Measurements from ENCODE around the gene TBCD.
A peak's percentile ranks its signal among the peaks of the same experiment; 100 is the strongest.
"Not testable (repeated sequence)": the region's sequence is repeated elsewhere in the genome, so short reads cannot be mapped to it uniquely, and the experiment has no call there.

TBCD gene

GRCh38 chr17:82963104-82963950 is 211.5 kb downstream of the TBCD start:
- TF ChIP-seq CTCF (IDR thresholded peaks at IDR 0.05; ENCODE audit: insufficient read depth, low read depth, low read length, missing control alignments), result peak; percentile 74
- peak; percentile 50 for DNase-seq (ENCODE audit: low read depth)
- H3K4me3 ChIP-seq (ENCODE audit: low read length), result no peak overlapping the region

- H3K4me3 ChIP-seq (ENCODE audit: low read length); DNase-seq (ENCODE audit: low read depth): not testable (repeated sequence)
Measured at GRCh38 chr17:82964451-82964850, 212.6 kb downstream of the TBCD start.

- TF ChIP-seq CTCF (IDR thresholded peaks at IDR 0.05; ENCODE audit: insufficient read depth, low read depth, low read length, missing control alignments), result no peak
- H3K4me3 ChIP-seq (ENCODE audit: low read length), result no peak overlapping the region
- DNase-seq (ENCODE audit: low read depth), result no peak
Measured at GRCh38 chr17:82964851-82965341, 213.0 kb downstream of the TBCD start.

- no peak for TF ChIP-seq CTCF (IDR thresholded peaks at IDR 0.05; ENCODE audit: insufficient read depth, low read depth, low read length, missing control alignments)
- no peak for DNase-seq (ENCODE audit: low read depth)
- no peak overlapping the region for H3K4me3 ChIP-seq (ENCODE audit: low read length)
Measured at GRCh38 chr17:82965371-82965770, 213.5 kb downstream of the TBCD start.

- no peak for TF ChIP-seq CTCF (IDR thresholded peaks at IDR 0.05; ENCODE audit: insufficient read depth, low read depth, low read length, missing control alignments)
- H3K4me3 ChIP-seq (ENCODE audit: low read length), result no peak overlapping the region
- DNase-seq (ENCODE audit: low read depth), result no peak
Measured at GRCh38 chr17:82966415-82966814, 214.6 kb downstream of the TBCD start.

- no peak for DNase-seq (ENCODE audit: low read depth)
- H3K4me3 ChIP-seq (ENCODE audit: low read length), result no peak overlapping the region
- TF ChIP-seq CTCF (IDR thresholded peaks at IDR 0.05; ENCODE audit: insufficient read depth, low read depth, low read length, missing control alignments), result no peak
Measured at GRCh38 chr17:82967268-82968032, 215.6 kb downstream of the TBCD start.

- H3K4me3 ChIP-seq (ENCODE audit: low read length); DNase-seq (ENCODE audit: low read depth): not testable (repeated sequence)
Measured at GRCh38 chr17:82968033-82968841, 216.4 kb downstream of the TBCD start.

Measured in epithelial cell of esophagus (primary cell).